ENCODE data around the gene GATB. TPM values are rescaled to one million over a fixed set of nuclear protein-coding genes. Genes with fewer than 3 reads are reported as not detected.
A peak's percentile ranks its signal among the peaks of the same experiment; 100 is the strongest.

GATB gene
- total and polyA plus RNA-seq, 2 donors (not counting 1 experiment from before 2014, with no cell fraction given) = 18.7 to 20.8 TPM

DNA sequence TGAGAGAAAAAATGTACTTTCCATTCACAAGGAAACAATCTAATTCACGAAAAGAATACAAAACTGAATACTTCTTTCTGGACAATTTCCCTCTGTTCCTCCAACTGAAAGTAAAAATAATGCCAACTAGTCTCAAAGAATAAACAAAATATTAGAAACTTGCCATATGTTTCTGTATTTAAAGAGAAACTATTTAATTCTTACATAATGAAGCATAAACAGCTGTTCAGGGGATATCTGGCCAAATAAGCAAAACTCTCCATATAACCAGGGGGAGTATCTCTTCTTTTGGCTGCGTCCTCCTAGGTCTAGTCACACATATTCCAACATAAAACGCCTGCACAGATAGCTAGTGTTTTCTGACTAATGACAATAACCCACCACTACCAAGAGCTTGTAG, 805 bp downstream of the GATB start:
- TF ChIP-seq, protein P1, sequence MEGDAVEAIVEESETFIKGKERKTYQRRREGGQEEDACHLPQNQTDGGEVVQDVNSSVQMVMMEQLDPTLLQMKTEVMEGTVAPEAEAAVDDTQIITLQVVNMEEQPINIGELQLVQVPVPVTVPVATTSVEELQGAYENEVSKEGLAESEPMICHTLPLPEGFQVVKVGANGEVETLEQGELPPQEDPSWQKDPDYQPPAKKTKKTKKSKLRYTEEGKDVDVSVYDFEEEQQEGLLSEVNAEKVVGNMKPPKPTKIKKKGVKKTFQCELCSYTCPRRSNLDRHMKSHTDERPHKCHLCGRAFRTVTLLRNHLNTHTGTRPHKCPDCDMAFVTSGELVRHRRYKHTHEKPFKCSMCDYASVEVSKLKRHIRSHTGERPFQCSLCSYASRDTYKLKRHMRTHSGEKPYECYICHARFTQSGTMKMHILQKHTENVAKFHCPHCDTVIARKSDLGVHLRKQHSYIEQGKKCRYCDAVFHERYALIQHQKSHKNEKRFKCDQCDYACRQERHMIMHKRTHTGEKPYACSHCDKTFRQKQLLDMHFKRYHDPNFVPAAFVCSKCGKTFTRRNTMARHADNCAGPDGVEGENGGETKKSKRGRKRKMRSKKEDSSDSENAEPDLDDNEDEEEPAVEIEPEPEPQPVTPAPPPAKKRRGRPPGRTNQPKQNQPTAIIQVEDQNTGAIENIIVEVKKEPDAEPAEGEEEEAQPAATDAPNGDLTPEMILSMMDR (conservative IDR thresholded peaks at IDR 0.05 in 1 of 2, IDR thresholded peaks at IDR 0.05 in 1 of 2; ENCODE audit: low read depth in 1 of 2, low read length in 2 of 2) = no peak
- TF ChIP-seq EZH2 (IDR thresholded peaks at IDR 0.05; ENCODE audit: low read length, missing control alignments) = no peak
- H4K20me1 ChIP-seq (ENCODE audit: control insufficient read depth, extremely low read depth, insufficient read depth, low read length) = no peaks in the 10 kb centered on the region
- peak overlapping the region; percentile 99 for H3K4me2 ChIP-seq (ENCODE audit: extremely low read depth, insufficient read depth, low read length)
- no peaks in the 10 kb centered on the region for H3K4me1 ChIP-seq (ENCODE audit: control insufficient read depth, extremely low read depth, insufficient read depth, low read length)
- peak overlapping the region; percentile 97 for H2AFZ ChIP-seq (ENCODE audit: low read length)
- H3K36me3 ChIP-seq (ENCODE audit: control insufficient read depth, insufficient read depth, low read length) = no peaks in the 10 kb centered on the region
- peak overlapping the region; percentile 81 for H3K27ac ChIP-seq (ENCODE audit: insufficient read depth, low read length)
- no peaks in the 10 kb centered on the region for H3K27me3 ChIP-seq (ENCODE audit: control insufficient read depth, insufficient read depth, low read length)
- H3K79me2 ChIP-seq (ENCODE audit: control insufficient read depth, insufficient read depth, low read length) = peaks cover 2% of the 10 kb centered on the region
- no peak for DNase-seq (ENCODE audit: low read depth in 2 of 2)
- peak overlapping the region; percentile 94 to 97 (median 96) for H3K4me3 ChIP-seq (replicated peaks in 1 of 4; ENCODE audit: control extremely low read depth in 1 of 4, insufficient read depth in 1 of 4, low read depth in 3 of 4, low read length in 4 of 4)
- H3K9me3 ChIP-seq (ENCODE audit: control insufficient read depth, insufficient read depth, low read depth, low read length) = no peaks in the 10 kb centered on the region
- no peak overlapping the region for H3K9ac ChIP-seq (ENCODE audit: insufficient read depth, low read length)

- H3K9me3 ChIP-seq (ENCODE audit: control insufficient read depth, insufficient read depth, low read depth, low read length) = no peaks in the 10 kb centered on the region
- TF ChIP-seq, protein P1 (conservative IDR thresholded peaks at IDR 0.05 in 1 of 2, IDR thresholded peaks at IDR 0.05 in 1 of 2; ENCODE audit: low read depth in 1 of 2, low read length in 2 of 2) = no peak
- no peak for TF ChIP-seq EZH2 (IDR thresholded peaks at IDR 0.05; ENCODE audit: low read length, missing control alignments)
- H3K9ac ChIP-seq (ENCODE audit: insufficient read depth, low read length) = no peak overlapping the region
- no peaks in the 10 kb centered on the region for H3K79me2 ChIP-seq (ENCODE audit: control insufficient read depth, insufficient read depth, low read length)
- no peak overlapping the region for H3K4me3 ChIP-seq (replicated peaks in 1 of 4; ENCODE audit: control extremely low read depth in 1 of 4, insufficient read depth in 1 of 4, low read depth in 3 of 4, low read length in 4 of 4)
- H2AFZ ChIP-seq (ENCODE audit: low read length) = no peak overlapping the region
- no peak overlapping the region for H3K4me2 ChIP-seq (ENCODE audit: extremely low read depth, insufficient read depth, low read length)
- H4K20me1 ChIP-seq (ENCODE audit: control insufficient read depth, extremely low read depth, insufficient read depth, low read length) = no peaks in the 10 kb centered on the region
- H3K27ac ChIP-seq (ENCODE audit: insufficient read depth, low read length) = no peak overlapping the region
- H3K27me3 ChIP-seq (ENCODE audit: control insufficient read depth, insufficient read depth, low read length) = no peaks in the 10 kb centered on the region
- no peaks in the 10 kb centered on the region for H3K4me1 ChIP-seq (ENCODE audit: control insufficient read depth, extremely low read depth, insufficient read depth, low read length)
- peak in 1 of 2 donors; percentile 66 for DNase-seq (ENCODE audit: low read depth in 2 of 2)
- no peaks in the 10 kb centered on the region for H3K36me3 ChIP-seq (ENCODE audit: control insufficient read depth, insufficient read depth, low read length)
Measured at GRCh38 chr4:151753056-151753455, 7.8 kb downstream of the GATB start.

DNA sequence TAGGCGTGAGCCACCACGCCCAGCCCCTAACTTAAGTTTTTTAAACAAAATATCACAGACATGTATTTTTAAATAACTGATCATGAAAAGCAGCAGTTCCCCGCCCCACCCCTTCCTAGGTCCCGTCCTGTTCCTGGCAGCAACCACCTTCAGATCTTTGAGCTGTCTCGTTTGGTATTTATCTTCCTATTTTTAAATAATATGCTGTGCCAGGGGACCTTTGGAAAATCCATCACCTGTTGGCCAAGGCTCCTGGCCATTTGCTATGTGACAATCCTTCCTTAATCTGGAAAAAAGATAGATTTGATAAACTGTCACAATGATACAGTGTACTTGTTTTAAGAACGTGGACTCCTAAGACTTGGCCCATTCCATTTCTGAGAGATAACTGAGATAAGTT, 10.7 kb downstream of the GATB start:
- H3K79me2 ChIP-seq (ENCODE audit: control insufficient read depth, insufficient read depth, low read length) = no peaks in the 10 kb centered on the region
- H3K27me3 ChIP-seq (ENCODE audit: control insufficient read depth, insufficient read depth, low read length) = no peaks in the 10 kb centered on the region
- no peaks in the 10 kb centered on the region for H3K36me3 ChIP-seq (ENCODE audit: control insufficient read depth, insufficient read depth, low read length)
- H3K4me2 ChIP-seq (ENCODE audit: extremely low read depth, insufficient read depth, low read length) = no peak overlapping the region
- no peak for DNase-seq (ENCODE audit: low read depth in 2 of 2)
- H3K4me3 ChIP-seq (replicated peaks in 1 of 4; ENCODE audit: control extremely low read depth in 1 of 4, insufficient read depth in 1 of 4, low read depth in 3 of 4, low read length in 4 of 4) = no peak overlapping the region
- no peaks in the 10 kb centered on the region for H3K9me3 ChIP-seq (ENCODE audit: control insufficient read depth, insufficient read depth, low read depth, low read length)
- no peaks in the 10 kb centered on the region for H4K20me1 ChIP-seq (ENCODE audit: control insufficient read depth, extremely low read depth, insufficient read depth, low read length)
- H3K27ac ChIP-seq (ENCODE audit: insufficient read depth, low read length) = no peak overlapping the region
- H3K9ac ChIP-seq (ENCODE audit: insufficient read depth, low read length) = no peak overlapping the region
- H3K4me1 ChIP-seq (ENCODE audit: control insufficient read depth, extremely low read depth, insufficient read depth, low read length) = peaks cover 6% of the 10 kb centered on the region
- no peak overlapping the region for H2AFZ ChIP-seq (ENCODE audit: low read length)
- no peak for TF ChIP-seq EZH2 (IDR thresholded peaks at IDR 0.05; ENCODE audit: low read length, missing control alignments)
- TF ChIP-seq, protein P1 (conservative IDR thresholded peaks at IDR 0.05 in 1 of 2, IDR thresholded peaks at IDR 0.05 in 1 of 2; ENCODE audit: low read depth in 1 of 2, low read length in 2 of 2) = no peak

All from fibroblast of lung (primary cell).